HepG2 (cell line): ENCODE measurements around the gene GNAL. TPM values are rescaled to one million over a fixed set of nuclear protein-coding genes. Genes with fewer than 3 reads are reported as not detected.

Experiments used
- ATAD3A ChIP-seq: sonication (generic); formaldehyde crosslinking; IDR thresholded peaks from 2 replicates; pipeline ENCODE4 v1.4.0; 2020; ENCODE audit warnings: missing genetic modification reagents
- CENPT ChIP-seq: sonication (generic); formaldehyde crosslinking; IDR thresholded peaks from 2 replicates; pipeline ENCODE4 v1.8.0; 2022; ENCODE audit warnings: low read depth, mild to moderate bottlenecking, moderate library complexity, missing genetic modification reagents
- CREB1 ChIP-seq, 2 experiments: fragments of 450-650 bp in 1 of 2; IDR thresholded peaks; 2 replicates each; pipeline ENCODE4 v1.6.1; 2016 to 2017; ENCODE audit warnings: control low read depth in 1 of 2, mild to moderate bottlenecking in 1 of 2, missing compliant biosample characterization in 1 of 2, missing genetic modification characterization in 1 of 2
- EED ChIP-seq: sonication (generic); formaldehyde crosslinking; IDR thresholded peaks from 2 replicates; pipeline ENCODE4 v1.5.0; 2020; ENCODE audit warnings: mild to moderate bottlenecking, missing genetic modification reagents
- EHMT2 ChIP-seq: fragments of 200-600 bp; sonication (generic); IDR thresholded peaks from 2 replicates; pipeline ENCODE4 v1.7.0; 2017; ENCODE audit warnings: antibody characterized with exemption, low read depth, low read length, borderline replicate concordance
- EP300 ChIP-seq, 3 experiments: sonication (generic) in 1 of 3; formaldehyde crosslinking in 1 of 3; IDR thresholded peaks; 2 replicates each; pipeline versions ENCODE4 v1.5.1 to v1.6.1; 2011 to 2020; ENCODE audit warnings: low read depth in 2 of 3, low read length in 2 of 3, borderline replicate concordance in 1 of 3, improper control_type of control experiment in 1 of 3, mild to moderate bottlenecking in 1 of 3, missing genetic modification reagents in 1 of 3, moderate library complexity in 1 of 3
- HHEX ChIP-seq: IDR thresholded peaks from 2 replicates; pipeline ENCODE4 v1.6.1; 2016; ENCODE audit warnings: control low read depth
- KDM1A ChIP-seq: IDR thresholded peaks from 2 replicates; pipeline ENCODE4 v1.6.1; 2016; ENCODE audit warnings: missing compliant biosample characterization
- SMAD3 ChIP-seq: sonication (generic); formaldehyde crosslinking; IDR thresholded peaks from 2 replicates; pipeline ENCODE4 v1.4.0; 2020; ENCODE audit warnings: missing genetic modification reagents
- SP4 ChIP-seq: sonication (generic); formaldehyde crosslinking; IDR thresholded peaks from 2 replicates; pipeline ENCODE4 v1.8.1; 2023; ENCODE audit warnings: mild to moderate bottlenecking, missing genetic modification reagents
- ZMAT3 ChIP-seq: sonication (generic); formaldehyde crosslinking; conservative IDR thresholded peaks from 2 replicates; pipeline ENCODE4 v1.7.0; 2021; ENCODE audit warnings: missing genetic modification reagents
- ZNF724P ChIP-seq: sonication (generic); formaldehyde crosslinking; IDR thresholded peaks from 2 replicates; pipeline ENCODE4 v1.8.0; 2022; ENCODE audit warnings: missing genetic modification reagents, borderline replicate concordance
- polyA plus RNA-seq, 8 experiments: library from polyadenylated mRNA; depleted of rRNA in 3 of 8; stranded (reverse) in 7 of 8; unstranded in 1 of 8; fragments of >200 nt; fragmentation: Illumina TruSeq in 4 of 8; extraction: Trizol in 4 of 8; gene quantifications; 2 replicates each; pipeline versions ENCODE4 v1.2.1 to v1.2.3, GENCODE V29; 2011 to 2016; ENCODE audit warnings: low read depth in 4 of 8, missing spikeins in 1 of 8, mixed read lengths in 1 of 8; ENCODE audit not compliant: insufficient read depth in 1 of 8
- total RNA-seq, 5 experiments: library from RNA; depleted of rRNA; stranded (reverse); fragments of >200 nt; fragmentation: Illumina TruSeq; extraction: Trizol; gene quantifications; 2 replicates each; pipeline ENCODE4 v1.2.3, GENCODE V29; 2016; ENCODE audit warnings: low read depth in 1 of 5
- TF ChIP-seq, protein P1 (sequence below), 2 experiments: sonication (generic) in 1 of 2; formaldehyde crosslinking in 1 of 2; IDR thresholded peaks; 2 replicates each; pipeline versions ENCODE4 v1.6.1 to v1.9.0; 2014 to 2022; ENCODE audit warnings: antibody characterized with exemption in 1 of 2, borderline replicate concordance in 1 of 2, inconsistent platforms in 1 of 2, low read depth in 1 of 2, missing genetic modification reagents in 1 of 2
- TF ChIP-seq, protein P2 (sequence below): sonication (generic); formaldehyde crosslinking; conservative IDR thresholded peaks from 2 replicates; pipeline ENCODE4 v1.4.0; 2020; ENCODE audit warnings: missing genetic modification reagents
- TF ChIP-seq, protein P3 (sequence below): sonication (generic); formaldehyde crosslinking; IDR thresholded peaks from 2 replicates; pipeline ENCODE4 v1.8.1; 2023; ENCODE audit warnings: mild to moderate bottlenecking, inconsistent platforms, moderate library complexity, missing genetic modification reagents, borderline replicate concordance
- TF ChIP-seq, protein P4 (sequence below): sonication (generic); formaldehyde crosslinking; IDR thresholded peaks from 2 replicates; pipeline ENCODE4 v1.9.0; 2021; ENCODE audit warnings: missing genetic modification reagents, borderline replicate concordance

The GNAL gene
- total and polyA plus RNA-seq, 2 of the 13 experiments (the other 11 are each of a cell fraction or from before 2014, with no cell fraction given): 0.87 to 1.4 TPM

DNA sequence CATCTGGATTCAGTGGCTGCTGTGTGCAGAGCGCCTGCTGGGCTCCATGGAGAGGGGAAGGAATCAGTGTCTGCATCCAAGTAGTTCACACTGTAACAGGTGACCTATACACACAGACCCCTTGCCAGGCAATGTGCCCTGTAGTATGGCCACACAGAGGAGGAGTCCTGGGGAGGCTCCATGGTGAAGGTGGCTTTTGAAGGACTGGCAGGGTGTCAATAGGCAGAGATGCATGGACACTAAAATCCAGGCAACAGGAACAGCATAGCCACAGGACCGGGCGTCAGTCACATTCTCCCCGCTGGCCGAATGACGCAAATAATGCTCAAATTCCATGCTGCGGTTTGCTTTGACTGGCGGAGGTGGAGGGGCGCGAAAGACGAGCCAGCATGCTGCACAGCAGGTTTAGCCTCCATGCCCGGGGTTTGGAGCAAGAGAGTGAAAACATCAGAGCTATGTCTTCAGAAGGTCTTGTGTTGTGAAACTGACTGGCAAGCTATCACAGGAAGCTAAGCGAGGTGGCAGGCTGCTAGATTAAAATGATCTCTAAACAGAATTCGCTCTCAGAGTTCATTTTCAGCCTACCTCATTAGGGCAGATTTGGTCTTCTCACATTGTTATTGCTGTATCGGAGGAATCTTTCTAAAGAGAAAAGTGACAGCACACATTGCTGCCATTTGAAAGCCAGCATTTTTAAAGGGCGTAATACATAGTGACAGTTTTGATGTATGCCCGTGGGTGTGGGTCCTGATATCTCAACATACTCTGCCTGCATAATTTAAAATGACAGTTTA, 161.0 kb downstream of the GNAL start (continued):
- no peak for TF ChIP-seq HHEX (CRISPR knock-in tag)
- no peak for TF ChIP-seq ATAD3A (CRISPR knock-in tag)
- no peak for TF ChIP-seq SP4
- TF ChIP-seq EED (CRISPR knock-in tag): no peak
- TF ChIP-seq, protein P1, sequence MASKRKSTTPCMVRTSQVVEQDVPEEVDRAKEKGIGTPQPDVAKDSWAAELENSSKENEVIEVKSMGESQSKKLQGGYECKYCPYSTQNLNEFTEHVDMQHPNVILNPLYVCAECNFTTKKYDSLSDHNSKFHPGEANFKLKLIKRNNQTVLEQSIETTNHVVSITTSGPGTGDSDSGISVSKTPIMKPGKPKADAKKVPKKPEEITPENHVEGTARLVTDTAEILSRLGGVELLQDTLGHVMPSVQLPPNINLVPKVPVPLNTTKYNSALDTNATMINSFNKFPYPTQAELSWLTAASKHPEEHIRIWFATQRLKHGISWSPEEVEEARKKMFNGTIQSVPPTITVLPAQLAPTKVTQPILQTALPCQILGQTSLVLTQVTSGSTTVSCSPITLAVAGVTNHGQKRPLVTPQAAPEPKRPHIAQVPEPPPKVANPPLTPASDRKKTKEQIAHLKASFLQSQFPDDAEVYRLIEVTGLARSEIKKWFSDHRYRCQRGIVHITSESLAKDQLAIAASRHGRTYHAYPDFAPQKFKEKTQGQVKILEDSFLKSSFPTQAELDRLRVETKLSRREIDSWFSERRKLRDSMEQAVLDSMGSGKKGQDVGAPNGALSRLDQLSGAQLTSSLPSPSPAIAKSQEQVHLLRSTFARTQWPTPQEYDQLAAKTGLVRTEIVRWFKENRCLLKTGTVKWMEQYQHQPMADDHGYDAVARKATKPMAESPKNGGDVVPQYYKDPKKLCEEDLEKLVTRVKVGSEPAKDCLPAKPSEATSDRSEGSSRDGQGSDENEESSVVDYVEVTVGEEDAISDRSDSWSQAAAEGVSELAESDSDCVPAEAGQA (IDR thresholded peaks at IDR 0.05; ENCODE audit: low read depth): no peak; the same call in 1 of the 2 replicates
- TF ChIP-seq, protein P1 (CRISPR knock-in tag; IDR thresholded peaks at IDR 0.05; ENCODE audit: borderline replicate concordance): no peak
- TF ChIP-seq KDM1A (CRISPR knock-in tag): 0 out of 2 replicates have a peak, but pooled peaks have one; percentile 28
- TF ChIP-seq, protein P2, sequence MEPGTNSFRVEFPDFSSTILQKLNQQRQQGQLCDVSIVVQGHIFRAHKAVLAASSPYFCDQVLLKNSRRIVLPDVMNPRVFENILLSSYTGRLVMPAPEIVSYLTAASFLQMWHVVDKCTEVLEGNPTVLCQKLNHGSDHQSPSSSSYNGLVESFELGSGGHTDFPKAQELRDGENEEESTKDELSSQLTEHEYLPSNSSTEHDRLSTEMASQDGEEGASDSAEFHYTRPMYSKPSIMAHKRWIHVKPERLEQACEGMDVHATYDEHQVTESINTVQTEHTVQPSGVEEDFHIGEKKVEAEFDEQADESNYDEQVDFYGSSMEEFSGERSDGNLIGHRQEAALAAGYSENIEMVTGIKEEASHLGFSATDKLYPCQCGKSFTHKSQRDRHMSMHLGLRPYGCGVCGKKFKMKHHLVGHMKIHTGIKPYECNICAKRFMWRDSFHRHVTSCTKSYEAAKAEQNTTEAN (CRISPR knock-in tag): no peak
- peak; percentile 48; the same call in 1 of the 2 replicates for TF ChIP-seq SMAD3
- TF ChIP-seq CREB1 (IDR thresholded peaks at IDR 0.05): peak; percentile 55; the same call in 1 of the 2 replicates
- TF ChIP-seq CREB1 (CRISPR knock-in tag; IDR thresholded peaks at IDR 0.05): 0 out of 2 replicates have a peak, but pooled peaks have one; percentile 29
- TF ChIP-seq, protein P3, sequence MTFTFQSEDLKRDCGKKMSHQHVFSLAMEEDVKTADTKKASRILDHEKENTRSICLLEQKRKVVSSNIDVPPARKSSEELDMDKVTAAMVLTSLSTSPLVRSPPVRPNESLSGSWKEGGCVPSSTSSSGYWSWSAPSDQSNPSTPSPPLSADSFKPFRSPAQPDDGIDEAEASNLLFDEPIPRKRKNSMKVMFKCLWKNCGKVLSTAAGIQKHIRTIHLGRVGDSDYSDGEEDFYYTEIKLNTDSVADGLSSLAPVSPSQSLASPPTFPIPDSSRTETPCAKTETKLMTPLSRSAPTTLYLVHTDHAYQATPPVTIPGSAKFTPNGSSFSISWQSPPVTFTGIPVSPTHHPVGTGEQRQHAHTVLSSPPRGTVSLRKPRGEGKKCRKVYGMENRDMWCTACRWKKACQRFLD (CRISPR knock-in tag): no peak
- no peak for TF ChIP-seq EHMT2
- TF ChIP-seq ZMAT3 (CRISPR knock-in tag): 0 out of 2 replicates have a peak, but pooled peaks have one; percentile 52
- TF ChIP-seq CENPT (CRISPR knock-in tag): no peak
- TF ChIP-seq, protein P4, sequence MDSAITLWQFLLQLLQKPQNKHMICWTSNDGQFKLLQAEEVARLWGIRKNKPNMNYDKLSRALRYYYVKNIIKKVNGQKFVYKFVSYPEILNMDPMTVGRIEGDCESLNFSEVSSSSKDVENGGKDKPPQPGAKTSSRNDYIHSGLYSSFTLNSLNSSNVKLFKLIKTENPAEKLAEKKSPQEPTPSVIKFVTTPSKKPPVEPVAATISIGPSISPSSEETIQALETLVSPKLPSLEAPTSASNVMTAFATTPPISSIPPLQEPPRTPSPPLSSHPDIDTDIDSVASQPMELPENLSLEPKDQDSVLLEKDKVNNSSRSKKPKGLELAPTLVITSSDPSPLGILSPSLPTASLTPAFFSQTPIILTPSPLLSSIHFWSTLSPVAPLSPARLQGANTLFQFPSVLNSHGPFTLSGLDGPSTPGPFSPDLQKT: no peak
- TF ChIP-seq EP300 (IDR thresholded peaks at IDR 0.05; ENCODE audit: low read depth in 2 of 2, low read length in 2 of 2): no peak; a peak in 1 of 4 replicates
- TF ChIP-seq EP300 (CRISPR knock-in tag; IDR thresholded peaks at IDR 0.05; ENCODE audit: borderline replicate concordance): peak; percentile 53; the same call in 1 of the 2 replicates
- TF ChIP-seq ZNF724P: 0 out of 2 replicates have a peak, but pooled peaks have one; percentile 60
